EL (cell line): ENCODE results near the gene SLC38A5.

Experiments used
- DNase-seq: peaks from one replicate; pipeline ENCODE4 v3.0.0-alpha.2; 2016

SLC38A5 gene

DNA sequence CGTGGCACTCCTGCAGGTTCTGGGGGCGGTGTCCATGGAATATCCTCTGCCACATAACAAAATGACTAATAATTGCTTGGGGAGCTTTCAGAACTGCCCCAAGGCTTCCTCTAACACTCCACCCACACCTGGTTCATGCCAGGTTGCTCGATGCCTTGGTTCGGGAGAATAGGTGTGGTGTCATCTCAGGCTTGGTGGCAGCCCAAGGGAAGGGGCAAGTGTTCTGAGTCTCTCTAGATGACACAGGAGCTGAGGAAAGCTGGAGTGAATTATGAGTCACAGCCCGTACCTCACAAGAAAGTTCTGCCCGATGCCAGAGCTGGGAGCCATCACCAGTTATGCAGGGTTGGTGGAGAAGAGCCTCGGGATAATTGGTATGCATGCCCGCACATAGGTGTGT is 20.6 kb upstream of the SLC38A5 start:
- peak; percentile 36 for DNase-seq

DNA sequence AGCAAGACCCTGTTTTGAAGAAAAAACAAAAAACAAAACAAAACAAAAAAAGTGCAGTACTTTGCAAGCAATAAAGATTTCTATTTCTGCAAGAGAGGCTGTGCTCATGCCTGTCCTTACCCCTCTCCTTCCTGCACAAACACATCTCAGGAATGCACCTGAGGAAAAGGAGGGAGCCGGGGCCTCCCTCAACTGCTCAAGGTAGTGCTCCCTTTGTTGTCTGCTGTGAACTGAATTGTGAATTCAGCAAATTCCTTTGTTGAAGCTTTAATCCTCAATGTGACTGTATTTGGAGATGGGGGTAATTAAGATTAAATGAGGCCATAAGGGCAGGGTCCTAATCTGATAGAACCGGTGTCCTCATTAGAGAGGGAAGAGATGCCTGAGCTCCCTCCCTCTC is 19.8 kb upstream of the SLC38A5 start:
- no peak for DNase-seq

DNA sequence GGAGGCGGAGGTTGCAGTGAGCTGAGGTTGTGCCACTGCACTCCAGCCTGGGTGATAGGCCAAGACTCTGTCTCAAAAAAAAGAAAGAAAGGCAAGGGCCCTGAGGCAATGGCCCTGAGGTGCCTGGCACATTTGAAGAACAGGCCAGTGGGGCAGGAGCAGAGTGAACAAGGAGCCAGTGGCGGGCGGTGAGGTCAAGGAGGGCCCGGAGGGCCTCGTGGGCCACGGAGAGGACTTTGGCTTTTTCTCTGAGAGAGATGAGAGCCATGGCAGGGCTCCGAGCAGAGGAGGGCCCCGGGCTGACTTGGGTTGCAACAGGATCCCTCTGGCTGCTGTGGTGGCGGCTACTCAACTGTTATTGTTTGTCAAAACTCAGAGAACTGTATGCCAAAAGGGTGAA is 19.2 kb upstream of the SLC38A5 start:
- no peak for DNase-seq

DNA sequence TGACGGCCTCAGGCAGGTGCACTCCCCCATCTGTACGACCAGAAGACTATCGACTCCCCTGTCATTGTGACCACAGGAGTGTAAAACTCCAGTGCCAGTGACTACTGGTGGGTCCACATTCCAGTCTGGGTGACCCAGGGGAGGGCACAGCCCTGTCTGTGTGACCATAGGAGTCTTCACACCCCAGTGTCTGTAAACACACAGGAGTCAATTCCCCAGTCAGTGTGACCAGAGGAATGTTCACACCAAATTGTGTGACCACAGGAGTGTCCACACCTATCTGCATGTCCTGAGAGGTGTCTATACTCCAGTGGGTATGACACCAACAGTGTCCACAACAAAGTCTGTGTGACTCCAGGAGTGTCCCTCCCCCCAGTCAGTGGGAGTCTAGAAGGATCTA is 18.0 kb upstream of the SLC38A5 start:
- no peak for DNase-seq

DNA sequence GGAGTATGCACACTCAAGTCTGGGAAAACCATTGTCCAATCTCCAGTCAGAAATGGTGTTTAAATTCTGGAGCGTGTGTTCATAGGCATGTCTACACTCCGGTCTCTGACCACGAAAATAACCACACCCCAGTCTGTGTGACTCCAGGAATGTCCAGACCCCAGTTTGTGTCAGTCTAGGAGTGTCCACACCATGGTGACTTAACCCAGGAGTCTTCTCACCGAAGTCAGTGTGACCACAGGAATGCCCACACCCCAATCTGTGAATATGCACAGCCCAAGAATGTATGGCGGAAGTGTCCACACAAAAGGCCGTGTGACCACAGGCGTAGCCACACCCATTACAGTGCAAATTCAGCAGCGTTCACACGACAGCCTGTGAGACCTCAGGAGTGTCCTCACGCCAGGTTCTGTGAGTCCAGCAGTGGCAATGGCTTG is 17.3 kb upstream of the SLC38A5 start:
- peak; percentile 93 for DNase-seq

DNA sequence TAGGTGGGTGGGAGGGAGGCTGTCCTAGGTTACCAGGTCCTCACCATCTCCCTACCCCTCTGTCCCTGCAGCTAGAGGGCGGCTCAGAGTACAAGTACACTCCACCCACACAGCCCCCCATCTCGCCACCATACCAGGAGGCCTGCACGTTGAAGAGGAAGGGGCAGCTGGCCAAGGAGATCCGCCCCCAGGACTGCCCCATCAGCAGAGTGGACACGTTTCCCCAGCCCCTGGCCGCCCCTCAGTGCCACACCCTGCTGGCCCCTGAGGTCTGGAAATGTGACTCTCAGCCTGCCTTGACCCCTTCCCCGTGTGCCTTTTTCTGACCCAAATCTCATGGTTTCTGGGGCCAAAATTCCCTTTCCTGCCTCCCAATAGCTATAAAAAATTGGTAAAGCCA is 12.5 kb upstream of the SLC38A5 start:
- DNase-seq: no peak

DNA sequence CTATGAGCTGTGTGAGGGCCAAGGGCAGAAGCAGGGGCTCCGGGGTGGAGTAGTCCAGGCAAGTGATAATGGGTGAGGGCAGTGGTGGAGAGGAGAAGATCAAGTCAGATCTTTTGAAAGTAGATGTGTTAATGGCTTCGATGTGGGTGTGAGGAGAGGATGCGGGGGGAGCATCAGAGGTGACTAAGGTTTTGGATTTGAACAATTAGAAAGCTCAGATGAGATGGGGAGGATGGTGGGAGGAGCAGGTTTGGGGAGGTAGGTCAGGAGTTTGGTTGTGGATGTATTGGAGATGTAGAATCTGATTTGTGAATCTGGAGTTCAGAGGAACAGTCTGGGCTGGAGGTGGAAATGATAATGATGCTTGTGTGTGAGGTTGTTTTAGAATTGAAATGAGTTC is 10.5 kb upstream of the SLC38A5 start:
- no peak for DNase-seq

DNA sequence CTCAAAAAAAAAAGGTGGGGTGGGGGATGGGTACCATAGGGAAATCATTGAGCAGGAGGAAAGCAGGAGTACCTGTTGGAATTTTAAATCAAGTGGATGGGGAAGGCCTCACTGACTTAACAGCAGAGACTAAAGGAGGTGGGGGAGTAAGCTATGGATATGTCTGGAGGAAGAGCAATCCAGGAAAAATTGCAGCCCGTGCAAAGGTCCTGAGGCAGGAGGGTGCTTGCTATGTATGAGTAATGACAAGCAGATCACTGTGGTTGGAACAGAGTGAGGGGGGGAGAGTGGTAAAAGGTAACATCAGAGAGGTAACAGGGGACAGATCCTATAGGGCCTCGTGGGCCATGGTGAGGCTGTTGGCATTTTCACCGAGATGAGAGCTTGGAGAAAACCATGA is 10.1 kb upstream of the SLC38A5 start:
- no peak for DNase-seq

DNA sequence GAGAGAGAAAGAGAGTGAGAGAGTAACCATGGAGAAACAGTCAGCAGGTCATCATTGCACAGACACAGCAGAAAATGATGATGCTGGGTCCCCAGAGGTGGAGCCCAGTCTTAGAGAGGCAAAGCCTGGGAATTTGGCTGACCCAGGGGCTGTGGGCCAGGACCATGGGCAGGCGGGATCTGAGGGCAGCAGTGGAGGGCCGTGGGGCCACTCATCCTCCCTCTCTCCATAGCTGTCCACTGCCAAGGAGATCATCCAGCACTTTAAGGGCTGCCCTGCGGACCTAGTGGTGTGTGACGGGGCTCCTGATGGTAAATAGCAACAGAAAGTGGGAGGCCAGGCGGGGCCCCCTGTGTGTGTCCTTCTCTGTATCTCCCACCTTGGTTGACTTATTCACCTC is 8.7 kb upstream of the SLC38A5 start:
- no peak for DNase-seq

DNA sequence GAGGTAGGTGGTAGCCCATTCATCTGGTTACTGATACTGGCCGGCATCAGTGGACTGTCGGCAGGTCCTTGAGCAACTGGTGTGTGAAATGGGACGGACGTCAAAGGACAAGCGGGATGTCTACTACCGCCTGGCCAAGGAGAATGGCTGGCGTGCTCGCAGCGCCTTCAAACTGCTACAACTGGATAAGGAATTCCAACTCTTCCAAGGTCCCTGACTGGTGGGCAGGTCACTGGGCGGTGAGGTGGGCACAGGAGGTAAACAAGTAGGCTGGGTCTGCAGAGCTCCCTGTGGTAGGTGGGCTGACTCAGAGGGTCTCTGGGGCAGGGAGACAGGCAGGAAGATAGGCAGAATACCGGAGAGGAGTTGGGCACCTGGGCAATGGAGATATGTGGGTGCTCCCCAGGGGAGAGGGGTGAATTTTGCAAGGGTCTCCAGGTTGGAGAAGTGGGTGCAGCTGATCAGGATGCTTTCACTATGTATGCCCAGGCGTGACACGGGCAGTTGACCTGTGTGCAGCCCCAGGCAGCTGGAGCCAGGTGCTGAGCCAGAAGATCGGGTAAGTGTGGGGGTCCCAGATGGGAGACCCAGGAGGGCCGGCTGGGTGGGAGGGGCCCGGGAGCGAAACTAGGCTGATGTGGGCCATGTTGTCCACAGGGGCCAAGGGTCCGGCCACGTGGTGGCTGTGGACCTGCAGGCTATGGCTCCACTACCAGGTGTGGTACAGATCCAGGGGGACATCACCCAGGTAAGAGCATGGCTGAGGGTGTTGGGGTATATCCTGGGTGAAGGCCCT is 8.1 kb upstream of the SLC38A5 start:
- no peak for DNase-seq

DNA sequence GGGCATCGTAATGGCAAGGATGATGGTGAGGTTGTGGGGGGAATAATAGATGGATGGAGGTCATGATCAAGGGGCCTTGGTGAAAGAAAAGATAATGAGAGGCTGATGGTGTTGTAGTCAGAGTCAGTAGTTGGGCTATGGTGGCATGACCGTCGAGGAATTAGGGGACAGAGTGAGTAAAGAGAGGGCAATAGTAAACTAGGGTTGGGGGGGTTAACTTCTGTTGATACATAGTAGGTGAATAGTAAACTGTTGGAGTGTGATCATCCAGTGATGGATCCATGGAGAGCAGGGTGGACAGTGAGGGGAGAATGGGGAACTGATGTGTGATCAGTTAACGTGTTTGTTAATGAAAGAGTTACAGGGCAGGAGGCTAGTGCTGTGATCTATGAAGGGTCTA is 6.9 kb upstream of the SLC38A5 start:
- no peak for DNase-seq

DNA sequence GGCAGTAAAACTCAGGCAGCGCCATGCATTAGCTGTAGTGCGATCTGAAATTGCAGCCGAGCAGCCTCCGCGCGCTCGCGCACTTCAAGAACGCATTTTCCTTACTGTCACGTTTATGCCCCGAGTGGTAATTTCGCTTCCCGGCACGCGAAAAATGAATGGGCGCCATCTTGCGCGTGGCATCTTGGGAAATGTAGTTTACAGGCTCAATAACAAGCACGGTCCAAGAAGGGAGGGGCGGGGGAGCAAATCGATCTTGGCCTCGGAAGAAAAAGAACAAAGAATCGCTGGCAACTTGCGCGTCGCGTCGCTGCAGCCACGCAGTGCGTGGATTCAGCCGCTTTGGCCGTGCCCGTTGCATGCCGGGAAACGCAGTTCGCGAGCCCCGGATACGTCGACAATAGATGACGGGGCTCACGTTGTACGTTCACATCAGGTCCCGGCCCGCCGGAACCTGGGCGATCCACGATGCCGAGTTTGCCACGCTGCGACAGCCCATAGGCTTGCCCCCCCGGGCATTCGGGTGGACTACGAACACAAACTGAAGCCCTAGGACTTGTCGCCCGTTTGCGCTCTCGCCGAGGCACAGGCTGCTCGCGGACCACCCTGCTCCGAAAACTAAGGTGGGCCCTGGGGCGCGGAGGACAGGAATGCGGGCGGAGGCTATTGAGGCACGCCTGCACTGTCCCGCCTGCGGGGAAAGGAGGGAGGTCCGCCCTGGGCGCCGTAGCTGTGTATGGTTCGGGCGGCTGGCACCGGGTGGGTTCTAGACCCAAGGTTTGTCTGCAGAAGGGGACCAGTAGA is 5.9 kb upstream of the SLC38A5 start, which contains the start of gene FTSJ1:
TSS of gene FTSJ1 (plus strand) at position 426 of the 804 bp plus-strand sequence. CDS start 1,849 bp downstream, outside the sequence.
- peak; percentile 89 for DNase-seq

DNA sequence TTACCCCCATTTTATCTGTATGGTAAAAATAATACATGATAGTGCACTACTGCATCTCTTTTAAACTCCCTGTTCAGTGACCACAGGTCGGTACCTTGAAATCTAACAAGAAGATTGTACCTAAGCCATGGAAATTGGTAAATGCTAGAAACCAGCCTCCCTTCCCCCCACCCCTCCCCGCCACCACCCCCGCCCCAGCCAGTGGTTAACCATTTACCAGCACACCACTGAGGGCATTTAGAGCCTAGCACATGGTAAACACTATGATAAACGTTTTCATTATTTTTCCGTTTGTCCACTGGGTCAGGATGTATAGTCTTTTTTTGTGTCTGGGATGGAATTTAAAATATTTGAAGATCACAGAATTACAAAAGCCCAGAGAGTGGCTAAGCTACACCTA is 5.2 kb upstream of the SLC38A5 start:
- DNase-seq: no peak

DNA sequence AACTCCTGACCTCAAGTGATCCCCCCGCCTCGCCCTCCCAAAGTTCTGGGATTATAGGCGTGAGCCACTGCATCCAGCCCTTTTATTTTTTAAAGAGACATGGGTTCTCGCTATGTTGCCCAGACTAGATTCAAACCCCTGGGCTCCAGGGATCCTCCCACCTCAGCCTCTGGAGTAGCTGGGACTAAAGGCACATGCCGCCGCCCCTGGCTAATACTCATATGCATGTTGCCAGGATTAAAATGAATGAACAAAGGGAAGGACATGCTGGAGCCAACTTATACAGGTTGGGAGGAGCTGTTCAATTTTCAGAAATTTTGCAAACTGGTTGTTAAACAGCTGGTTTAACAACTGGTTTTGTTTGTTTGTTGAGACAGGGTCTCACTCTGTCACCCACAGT is 4.5 kb upstream of the SLC38A5 start:
- DNase-seq: no peak

DNA sequence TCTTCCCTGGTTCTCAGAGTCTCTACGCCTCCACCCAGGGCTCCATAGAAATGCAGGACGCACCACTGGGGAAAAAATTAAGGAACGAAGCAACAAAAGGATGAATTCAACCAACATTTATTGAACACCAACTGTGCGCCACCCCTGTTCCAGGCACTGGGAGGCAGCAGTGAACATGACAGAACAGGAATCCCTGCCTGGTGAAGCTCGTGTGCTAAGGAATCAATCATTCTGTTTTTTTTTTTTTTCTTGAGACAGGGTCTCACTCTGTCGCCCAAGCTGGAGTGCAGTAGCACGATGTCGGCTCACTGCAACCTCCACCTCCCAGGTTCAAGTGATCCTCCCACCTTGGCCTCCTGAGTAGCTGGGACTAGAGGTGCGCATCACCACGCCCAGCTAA is 4.1 kb upstream of the SLC38A5 start:
- DNase-seq: peak; percentile 26

DNA sequence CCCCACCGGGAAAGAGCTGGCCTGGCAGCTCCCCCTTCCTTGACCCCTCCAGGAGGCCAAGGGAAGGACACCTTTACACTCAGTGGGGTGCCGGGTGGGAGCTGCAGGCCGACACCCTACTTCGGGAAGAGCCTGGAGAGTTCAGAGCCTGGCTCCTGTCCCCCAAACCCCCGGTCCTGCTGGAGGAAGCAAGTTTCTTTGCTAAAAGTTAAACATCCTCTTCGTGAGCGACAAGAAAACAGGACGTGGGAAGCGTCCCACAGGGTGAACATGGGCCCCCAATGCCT is 3.6 kb upstream of the SLC38A5 start:
- DNase-seq: no peak

DNA sequence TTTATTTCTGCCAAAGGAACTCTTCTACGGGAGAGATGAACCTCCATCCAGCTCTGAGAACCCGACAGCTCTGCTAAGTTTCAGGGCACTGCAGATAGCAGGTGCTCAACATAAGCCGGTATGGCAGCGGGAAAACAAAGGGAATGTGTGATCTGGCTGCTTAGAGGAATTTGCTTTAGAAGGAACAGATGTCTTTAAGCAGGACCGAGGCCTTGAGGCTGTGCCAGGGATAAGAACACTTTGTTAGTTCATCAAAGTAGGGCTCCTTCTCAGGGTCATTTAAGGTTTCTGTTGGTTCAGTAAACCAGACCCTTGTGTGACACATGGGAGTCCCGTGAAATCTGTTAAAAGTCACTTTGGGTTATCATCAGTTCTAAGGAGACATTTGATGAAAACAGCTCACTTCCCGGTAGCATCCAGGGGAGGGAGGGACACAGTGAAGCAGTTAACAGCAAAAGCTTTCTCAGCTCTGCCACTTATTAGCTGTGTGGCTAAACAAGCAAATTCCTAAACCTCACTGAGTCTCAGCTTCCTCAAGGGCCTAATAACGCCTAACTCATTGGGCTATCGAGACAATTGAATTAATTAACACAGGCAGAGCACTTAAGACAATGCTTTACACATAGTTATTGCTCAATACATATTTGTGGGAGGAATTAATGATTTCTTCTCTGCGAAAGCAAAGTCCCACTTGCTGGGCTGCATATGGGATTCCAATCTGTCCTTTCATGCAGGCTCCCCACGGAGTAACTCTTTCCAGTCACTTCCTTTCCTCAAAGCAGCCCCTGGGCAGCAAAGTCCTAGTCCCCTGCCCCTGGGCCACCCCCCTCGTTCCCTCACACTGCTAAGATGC is 3.0 kb upstream of the SLC38A5 start:
- DNase-seq: no peak

DNA sequence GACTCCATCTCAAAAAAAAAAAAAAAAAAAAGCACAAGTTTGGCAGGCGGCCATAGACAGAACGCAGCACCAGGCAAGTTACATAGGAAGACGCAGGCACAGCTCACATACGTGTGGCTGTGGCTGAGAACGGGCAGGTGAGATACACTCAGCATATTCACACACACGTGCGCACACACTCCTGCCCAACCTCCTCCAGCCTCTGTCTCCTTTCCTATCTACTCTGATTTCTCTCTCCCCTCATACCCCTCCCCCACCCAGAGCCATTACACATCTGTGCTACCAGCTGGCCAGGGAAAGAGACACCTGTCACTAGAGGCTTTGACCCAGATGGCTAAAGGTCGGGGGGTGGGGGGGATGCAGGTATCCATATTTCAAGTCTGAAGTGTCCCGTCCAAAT is 2.2 kb upstream of the SLC38A5 start:
- DNase-seq: no peak

DNA sequence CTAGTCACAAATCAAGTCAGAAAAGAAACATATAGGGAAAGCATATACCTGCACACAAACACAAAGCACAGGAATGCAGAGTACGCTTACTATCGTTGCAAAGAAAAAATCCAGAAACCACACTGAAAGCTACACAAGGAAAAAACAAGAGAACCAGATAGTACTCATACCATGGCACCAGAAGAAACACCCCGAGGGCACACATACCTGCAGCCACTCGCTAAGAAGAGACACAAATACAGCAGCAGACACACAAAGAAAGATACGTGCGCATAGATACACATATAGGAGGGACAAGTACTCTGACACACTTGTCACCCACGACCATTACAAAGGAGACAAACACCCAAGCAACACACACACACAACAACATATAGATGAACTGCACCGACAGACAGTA is 1.4 kb upstream of the SLC38A5 start:
- no peak for DNase-seq

DNA sequence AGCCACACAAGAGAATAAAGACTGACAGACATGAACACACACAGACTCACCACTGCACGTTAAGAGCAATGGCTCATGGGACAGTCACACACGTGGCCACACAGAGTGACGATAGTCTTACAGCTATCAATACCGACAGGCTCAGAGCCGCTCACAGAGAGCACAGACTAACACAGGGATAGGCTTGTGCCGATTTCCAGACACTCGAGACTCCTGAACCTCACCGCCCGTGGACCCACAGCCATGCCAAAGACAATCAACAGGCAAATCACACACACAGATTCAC is 716 bp upstream of the SLC38A5 start:
- DNase-seq: no peak

DNA sequence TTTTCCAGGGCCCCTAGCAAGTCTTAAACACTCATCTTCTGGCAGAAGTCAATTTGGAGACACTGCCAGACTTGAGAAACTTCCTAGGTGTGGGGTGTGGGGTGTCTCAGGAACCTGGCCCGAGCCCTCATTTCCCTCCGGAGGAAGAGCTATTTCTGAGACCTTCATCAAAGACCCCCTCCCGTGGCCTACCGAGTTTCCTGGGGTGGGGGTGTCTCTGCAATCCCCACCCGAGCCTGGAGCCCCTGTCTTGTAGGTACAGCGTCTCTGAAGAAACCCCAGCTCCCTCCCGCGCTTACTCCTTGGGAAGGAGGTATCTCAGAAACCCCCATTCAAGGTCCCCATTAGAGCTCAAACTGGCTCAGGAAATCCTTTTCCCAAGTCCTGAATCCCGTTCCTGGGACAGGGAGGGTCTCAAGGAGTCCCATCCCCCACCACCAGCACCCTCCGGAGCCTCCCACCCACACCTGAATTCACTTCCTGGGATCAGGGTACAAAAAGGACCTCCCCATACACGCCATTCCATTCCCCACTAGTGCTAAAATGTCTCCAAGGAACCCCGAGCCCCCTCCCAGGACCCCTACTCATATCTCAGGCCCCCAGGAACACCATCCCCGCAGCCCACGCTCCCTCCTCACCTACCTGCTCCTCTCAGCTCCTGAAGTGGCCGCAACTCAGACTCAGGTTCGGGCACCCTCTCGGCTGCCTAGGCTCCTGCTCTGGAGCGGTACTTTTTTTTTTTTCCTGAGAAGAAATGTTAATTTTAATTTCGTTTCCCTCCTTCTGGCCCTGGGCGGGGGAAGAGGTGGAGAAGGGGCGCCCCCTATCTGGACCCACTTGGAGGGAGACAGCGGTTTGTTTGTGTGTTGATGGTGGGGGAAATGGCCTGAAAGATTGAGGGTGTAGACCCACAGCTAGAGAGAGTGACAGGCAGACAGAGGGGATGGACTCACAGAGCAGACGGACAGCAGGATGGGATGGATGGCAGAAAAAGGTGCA is 1.1 kb downstream of the SLC38A5 start:
- no peak for DNase-seq

DNA sequence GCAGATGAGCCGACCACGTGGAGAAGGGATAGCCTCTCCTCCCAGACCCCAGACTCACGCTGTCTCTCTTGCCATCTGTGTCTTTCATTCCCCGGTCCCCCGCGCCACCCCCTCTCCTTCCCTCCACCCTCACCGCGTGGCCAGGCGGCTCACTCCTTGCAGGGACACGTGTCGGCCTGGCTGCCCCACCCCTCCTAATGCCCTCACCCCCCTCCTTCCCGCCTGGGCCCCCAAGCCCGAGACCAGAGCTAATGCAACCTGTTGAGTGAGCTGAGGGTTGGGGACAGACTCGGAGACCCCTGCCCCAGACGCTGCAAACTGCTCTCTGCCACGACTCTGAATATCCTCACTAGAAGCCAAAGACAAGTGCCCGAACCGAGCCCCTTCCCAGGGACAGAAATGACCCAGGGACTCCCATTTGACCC is 1.8 kb downstream of the SLC38A5 start:
- no peak for DNase-seq
